ENCODE data around the gene NEGR1.

- no peak for TF ChIP-seq POLR2A (IDR thresholded peaks at IDR 0.05)
- no peak for TF ChIP-seq CTCF (IDR thresholded peaks at IDR 0.05)
- TF ChIP-seq EP300 (IDR thresholded peaks at IDR 0.05): no peak
Measured at GRCh38 chr1:72241397-72241796, 40.9 kb downstream of the NEGR1 start.

Data from ovary (tissue), 3 donors.